Measurements from ENCODE around the gene CNTNAP2. TPM values are rescaled to one million over a fixed set of nuclear protein-coding genes. Genes with fewer than 3 reads are reported as not detected.

CNTNAP2 gene
- total and polyA plus RNA-seq, 2 of the 4 experiments (the other 2 are of a cell fraction), result not detected

GRCh38 chr7:148161776-148162175 is 2045.2 kb downstream of the CNTNAP2 start:
- POLR2A ChIA-PET (ENCODE audit: unreplicated experiment), result no interaction called here
- H2BK15ac ChIP-seq (ENCODE audit: low read depth, low read length), result no peak overlapping the region
- no peak for DNase-seq
- no peak overlapping the region for H3K27ac ChIP-seq (ENCODE audit: insufficient read depth, low read length)
- H2AK9ac ChIP-seq (replicated peaks; ENCODE audit: low read depth, low read length, poor library complexity), result no peak overlapping the region
- H4K8ac ChIP-seq (ENCODE audit: low read depth in 2 of 2, low read length in 2 of 2), result no peak overlapping the region
- H3K4me3 ChIP-seq (ENCODE audit: insufficient read depth, low read depth, low read length), result no peak overlapping the region
- no peak overlapping the region for H2AFZ ChIP-seq (replicated peaks; ENCODE audit: low read length, poor library complexity)
- no peak overlapping the region for H2AK5ac ChIP-seq (ENCODE audit: low read depth, low read length)
- H4K91ac ChIP-seq (ENCODE audit: insufficient read depth, low read depth, low read length), result no peak overlapping the region
- no peaks in the 10 kb centered on the region for H3K4me1 ChIP-seq (ENCODE audit: control insufficient read depth, insufficient read depth, low read length)
- no peak overlapping the region for H2BK20ac ChIP-seq (ENCODE audit: low read depth, low read length)
- no peak for ATAC-seq (ENCODE audit: low read depth)
- dilution Hi-C loops (cut with HindIII; ENCODE audit: low sequenced_read_pairs, unreplicated experiment), result no loop called here
- no peak overlapping the region for H3K18ac ChIP-seq (ENCODE audit: low read depth, low read length)
- no TSS peak for BruUV-seq (replicated peaks)
- no peak overlapping the region for H3K4me2 ChIP-seq (ENCODE audit: low read depth, low read length)
- TF ChIP-seq CEBPB (IDR thresholded peaks at IDR 0.05; ENCODE audit: low read depth, low read length) (no peak), RAD21 (IDR thresholded peaks at IDR 0.05; ENCODE audit: low read length) (no peak), SMC3 (IDR thresholded peaks at IDR 0.05; ENCODE audit: low read depth, low read length) (no peak)
- H4K20me1 ChIP-seq (ENCODE audit: insufficient read depth, low read length), result no peaks in the 10 kb centered on the region
- no peak overlapping the region for H2BK120ac ChIP-seq (ENCODE audit: low read depth, low read length)
- no peaks in the 10 kb centered on the region for H3K27me3 ChIP-seq (ENCODE audit: control insufficient read depth, insufficient read depth, low read length)
- peaks cover 17% of the 10 kb centered on the region for H3K9me3 ChIP-seq (ENCODE audit: control insufficient read depth, insufficient read depth, low read length)
- H3K14ac ChIP-seq (replicated peaks; ENCODE audit: low read depth, low read length), result no peak overlapping the region
- no CpG with 5 or more reads among the region's 4 CpGs for WGBS, 2 experiments (ENCODE audit: extremely low coverage in 2 of 2, insufficient read length in 1 of 2)
- no peak overlapping the region for H4K5ac ChIP-seq (ENCODE audit: low read depth, low read length)
- no peaks in the 10 kb centered on the region for H3K36me3 ChIP-seq (ENCODE audit: control insufficient read depth, insufficient read depth, low read length)
- no peak overlapping the region for H3K9ac ChIP-seq (ENCODE audit: low read depth, low read length)
- H3K79me1 ChIP-seq (ENCODE audit: low read depth in 1 of 2, low read length in 2 of 2), result no peaks in the 10 kb centered on the region
- in situ Hi-C loops (cut with MboI; ENCODE audit: low sequenced_read_pairs), result no loop called here
- H3K9me1 ChIP-seq (ENCODE audit: insufficient read depth, low read length), result no peaks in the 10 kb centered on the region
- intact Hi-C loops (cut with micrococcal nuclease), result no loop called here
- CTCF ChIA-PET, result no interaction called here
- H3K56ac ChIP-seq (ENCODE audit: extremely low read depth, insufficient read depth, low read length), result no peak overlapping the region
- no peak overlapping the region for H3K23ac ChIP-seq (ENCODE audit: low read depth, low read length)
- H3K4ac ChIP-seq (ENCODE audit: low read depth, low read length), result no peak overlapping the region
- no peak overlapping the region for H2BK5ac ChIP-seq (ENCODE audit: low read depth, low read length, poor library complexity, severe bottlenecking)
